HUES6 (cell line): ENCODE data around the gene USP40.

Source experiments
- H3K27ac ChIP-seq: 2 replicates; pipeline ENCODE4 v1.7.0; 2013; ENCODE audit warnings: low read depth, mild to moderate bottlenecking, low read length, inconsistent platforms
- H3K27me3 ChIP-seq: 2 replicates; pipeline ENCODE4 v1.6.1; 2013; ENCODE audit warnings: low read length; ENCODE audit not compliant: control insufficient read depth, insufficient read depth
- H3K36me3 ChIP-seq: 2 replicates; pipeline ENCODE4 v1.6.1; 2013; ENCODE audit warnings: low read length; ENCODE audit not compliant: control insufficient read depth, insufficient read depth
- H3K4me1 ChIP-seq: 2 replicates; pipeline ENCODE4 v1.6.1; 2013; ENCODE audit warnings: low read length; ENCODE audit not compliant: control insufficient read depth, insufficient read depth
- H3K4me3 ChIP-seq: 2 replicates; pipeline ENCODE4 v1.5.1; 2013; ENCODE audit warnings: low read depth, low read length
- H3K9ac ChIP-seq: one replicate; pipeline ENCODE4 v1.6.1; 2013; ENCODE audit warnings: mild to moderate bottlenecking, low read length
- H3K9me3 ChIP-seq: 2 replicates; pipeline ENCODE4 v1.6.1; 2013; ENCODE audit warnings: low read depth, low read length; ENCODE audit not compliant: control insufficient read depth, insufficient read depth

The USP40 gene

GRCh38 chr2:233433794-233434193 lies 132.8 kb downstream of the USP40 start:
- no peaks in the 10 kb centered on the region for H3K27me3 ChIP-seq
- no peaks in the 10 kb centered on the region for H3K9me3 ChIP-seq
- H3K27ac ChIP-seq, result no peak overlapping the region
- no peak overlapping the region for H3K9ac ChIP-seq
- no peaks in the 10 kb centered on the region for H3K4me1 ChIP-seq
- H3K4me3 ChIP-seq, result no peak overlapping the region
- peaks cover 24% of the 10 kb centered on the region for H3K36me3 ChIP-seq

DNA sequence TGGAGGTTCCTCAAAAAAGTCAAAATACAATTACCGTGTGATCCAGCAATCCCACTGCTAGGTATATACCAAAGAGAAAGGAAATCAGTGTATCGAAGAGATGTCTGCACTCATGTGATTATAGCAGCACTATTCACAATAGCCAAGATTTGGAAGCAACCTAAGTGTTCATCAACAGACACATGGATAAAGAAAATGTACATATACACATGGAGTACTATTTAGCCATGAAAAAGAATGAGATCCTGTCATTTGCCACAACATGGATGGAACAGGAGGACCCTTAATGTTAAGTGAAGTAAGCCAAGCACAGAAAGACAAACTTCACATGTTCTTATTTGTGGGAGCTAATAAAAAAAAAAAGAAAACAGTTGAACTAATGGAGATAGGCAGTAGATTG lies 133.6 kb downstream of the USP40 start:
- H3K4me1 ChIP-seq, result no peaks in the 10 kb centered on the region
- no peak overlapping the region for H3K9ac ChIP-seq
- no peaks in the 10 kb centered on the region for H3K9me3 ChIP-seq
- H3K36me3 ChIP-seq, result peaks cover 23% of the 10 kb centered on the region
- H3K27me3 ChIP-seq, result no peaks in the 10 kb centered on the region
- no peak overlapping the region for H3K27ac ChIP-seq
- no peak overlapping the region for H3K4me3 ChIP-seq

DNA sequence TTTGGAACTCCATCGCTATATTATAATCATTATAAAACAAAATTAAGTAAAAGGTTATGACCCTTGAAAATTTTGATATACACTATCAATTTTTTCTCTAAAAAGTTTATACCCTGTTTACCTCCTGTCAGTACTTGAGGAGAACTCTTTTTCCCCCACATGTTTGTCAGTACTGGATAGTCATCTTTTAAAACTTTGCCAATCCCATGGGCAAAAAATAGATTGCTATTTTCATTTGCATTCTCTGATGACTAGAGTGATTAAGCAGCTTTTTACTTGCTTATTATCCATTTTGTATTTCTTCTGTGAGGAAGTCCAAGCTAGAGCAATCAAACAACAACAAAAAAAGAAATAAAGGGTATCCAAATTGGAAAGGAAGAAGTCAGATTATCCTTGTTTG lies 135.9 kb downstream of the USP40 start:
- Histone ChIP-seq H3K27ac (no peak overlapping the region), H3K27me3 (no peaks in the 10 kb centered on the region), H3K4me3 (no peak overlapping the region), H3K9me3 (peaks cover 7% of the 10 kb centered on the region), H3K36me3 (0 out of 2 replicates have a peak, but pooled peaks cover 2% of the 10 kb centered on the region), H3K4me1 (no peaks in the 10 kb centered on the region), H3K9ac (no peak overlapping the region)

DNA sequence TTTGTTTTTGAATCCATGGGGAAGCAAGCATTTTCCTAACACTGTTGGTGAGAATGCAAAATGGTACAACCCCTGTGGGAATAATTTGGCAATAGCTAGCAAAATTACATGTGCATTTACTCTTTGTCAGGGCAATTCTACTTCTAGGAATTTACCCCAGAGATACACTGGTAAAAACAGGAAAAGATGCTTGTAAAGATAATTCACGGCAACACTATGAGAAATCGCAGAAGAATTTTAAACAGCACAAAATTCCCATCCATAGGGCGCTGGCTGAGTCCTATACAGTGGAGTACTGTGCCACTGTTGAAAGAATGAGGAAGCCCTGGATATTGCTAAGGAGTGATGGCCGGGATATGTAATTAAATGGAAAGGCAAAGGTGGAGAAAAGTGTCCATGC lies 136.5 kb downstream of the USP40 start:
- H3K4me3 ChIP-seq, result no peak overlapping the region
- H3K36me3 ChIP-seq, result 0 out of 2 replicates have a peak, but pooled peaks cover 2% of the 10 kb centered on the region
- no peak overlapping the region for H3K27ac ChIP-seq

GRCh38 chr2:233429175-233429897 lies 137.2 kb downstream of the USP40 start:
- Histone ChIP-seq H3K27ac (no peak overlapping the region), H3K4me3 (no peak overlapping the region)

More for the DNA sequence above, 136.5 kb downstream of the USP40 start:
- Histone ChIP-seq H3K9me3 (peaks cover 7% of the 10 kb centered on the region), H3K4me1 (no peaks in the 10 kb centered on the region), H3K9ac (no peak overlapping the region), H3K27me3 (no peaks in the 10 kb centered on the region)

GRCh38 chr2:233428438-233428837 lies 138.1 kb downstream of the USP40 start:
- H3K9ac ChIP-seq, result no peak overlapping the region
- no peaks in the 10 kb centered on the region for H3K36me3 ChIP-seq
- H3K4me3 ChIP-seq, result no peak overlapping the region
- peaks cover 7% of the 10 kb centered on the region for H3K9me3 ChIP-seq
- H3K27me3 ChIP-seq, result no peaks in the 10 kb centered on the region
- H3K27ac ChIP-seq, result no peak overlapping the region
- H3K4me1 ChIP-seq, result no peaks in the 10 kb centered on the region

More at GRCh38 chr2:233429175-233429897, 137.2 kb downstream of the USP40 start:
- Histone ChIP-seq H3K4me1 (no peaks in the 10 kb centered on the region), H3K9me3 (peaks cover 7% of the 10 kb centered on the region), H3K27me3 (no peaks in the 10 kb centered on the region), H3K36me3 (no peaks in the 10 kb centered on the region), H3K9ac (no peak overlapping the region)

DNA sequence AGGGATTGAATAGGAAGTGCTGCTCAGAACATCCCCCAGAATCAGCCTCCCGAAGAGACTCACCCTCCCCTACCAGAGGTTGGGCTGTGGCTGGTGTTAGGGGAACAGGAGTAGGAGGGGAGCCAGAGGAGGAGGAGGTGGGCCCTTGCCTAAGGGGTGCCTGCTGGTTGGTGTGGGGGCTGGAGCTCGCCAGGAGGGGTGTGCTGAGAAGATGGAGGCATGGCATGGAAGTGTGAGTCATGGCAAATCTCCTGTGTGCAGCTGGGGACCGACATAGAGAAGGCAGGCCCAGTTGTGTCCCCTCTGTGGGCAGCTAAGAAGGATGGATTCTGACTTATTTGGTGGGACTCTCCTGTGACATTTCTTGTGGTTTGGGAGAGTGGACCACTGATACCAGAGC lies 138.6 kb downstream of the USP40 start:
- no peak overlapping the region for H3K27ac ChIP-seq
- no peak overlapping the region for H3K9ac ChIP-seq
- no peak overlapping the region for H3K4me3 ChIP-seq
- H3K9me3 ChIP-seq, result peaks cover 7% of the 10 kb centered on the region
- H3K4me1 ChIP-seq, result no peaks in the 10 kb centered on the region
- no peaks in the 10 kb centered on the region for H3K27me3 ChIP-seq
- no peaks in the 10 kb centered on the region for H3K36me3 ChIP-seq

- H3K36me3 ChIP-seq, result no peaks in the 10 kb centered on the region
- no peak overlapping the region for H3K4me3 ChIP-seq
- H3K4me1 ChIP-seq, result peaks cover 4% of the 10 kb centered on the region; the same call in 1 of the 2 replicates
- H3K27me3 ChIP-seq, result no peaks in the 10 kb centered on the region
- H3K27ac ChIP-seq, result no peak overlapping the region
- H3K9ac ChIP-seq, result no peak overlapping the region
- H3K9me3 ChIP-seq, result peaks cover 7% of the 10 kb centered on the region
Observed at GRCh38 chr2:233426619-233427342, 139.8 kb downstream of the USP40 start.
